Thymus (tissue), 14 donors: ENCODE measurements around the gene ANGEL1. TPM values are rescaled to one million over a fixed set of nuclear protein-coding genes. Genes with fewer than 3 reads are reported as not detected.

ENCODE experiments used
- DNase-seq, 9 donors: peaks; one replicate each; pipeline ENCODE4 v3.0.0-alpha.2; 2013; ENCODE audit warnings: low spot score in 9 of 9, low read depth in 6 of 9, missing footprints in 1 of 9
- H3K27ac ChIP-seq, 2 donors: one replicate each; pipeline ENCODE4 v1.5.1; 2013; ENCODE audit warnings: control low read depth in 1 of 2, low read depth in 1 of 2, low read length in 1 of 2, mild to moderate bottlenecking in 1 of 2, moderate library complexity in 1 of 2
- H3K27me3 ChIP-seq, 2 donors: one replicate each; pipeline ENCODE4 v1.5.1; 2013; ENCODE audit warnings: low read length in 1 of 2; ENCODE audit not compliant: control insufficient read depth in 2 of 2, insufficient read depth in 1 of 2
- H3K36me3 ChIP-seq, 2 donors: one replicate each; pipeline ENCODE4 v1.5.1; 2013; ENCODE audit warnings: low read length in 1 of 2, mild to moderate bottlenecking in 1 of 2, moderate library complexity in 1 of 2; ENCODE audit not compliant: control insufficient read depth in 2 of 2, insufficient read depth in 2 of 2
- H3K4me1 ChIP-seq, 2 donors: one replicate each; pipeline ENCODE4 v1.5.1; 2013; ENCODE audit warnings: low read length in 2 of 2; ENCODE audit not compliant: control insufficient read depth in 2 of 2, insufficient read depth in 2 of 2
- H3K4me3 ChIP-seq, 2 donors: one replicate each; pipeline ENCODE4 v1.5.1; 2013; ENCODE audit warnings: low read length in 2 of 2, control low read depth in 1 of 2, mild to moderate bottlenecking in 1 of 2
- H3K9me3 ChIP-seq, 2 donors: one replicate each; pipeline ENCODE4 v1.5.1; 2013; ENCODE audit warnings: low read length in 1 of 2, mild to moderate bottlenecking in 1 of 2; ENCODE audit not compliant: control insufficient read depth in 2 of 2, insufficient read depth in 1 of 2
- WGBS: extraction: QIAGEN DNeasy Blood & Tissue Kit; methylation state at CpG from one replicate; pipeline ENCODE4 v1.1.7; 2013; 5-methylcytosine and 5-hydroxymethylcytosine counted together
- long read RNA-seq, 10 donors: transcript quantifications; one replicate each; lab custom pipeline, GENCODE V29; 2026
- polyA plus RNA-seq: library from polyadenylated mRNA; stranded (reverse); fragments of 200-250 nt; gene quantifications from one replicate; pipeline ENCODE4 v1.2.3, GENCODE V29; 2013
- total RNA-seq: library from RNA; stranded (reverse); fragments of 120-200 nt; gene quantifications from one replicate; pipeline ENCODE4 v1.2.4, GENCODE V29; 2013
- donor health status: healthy.

Gene ANGEL1
- 4.4 TPM for total RNA-seq
- polyA plus RNA-seq, result 12.2 TPM
- long read RNA-seq, donor 1, result 0 reads
- long read RNA-seq, donor 2, result 0 reads
- long read RNA-seq, donor 3, result 0 reads
- long read RNA-seq, donor 4, result 0 reads
- long read RNA-seq, donor 5, full-length matches to known transcripts, result 4 of 4 reads
- long read RNA-seq, donor 5, partial matches to known transcripts, result 0 of 4 reads
- long read RNA-seq, donor 5, other reads (novel, unspliced or antisense), result 0 of 4 reads
- long read RNA-seq, donor 6, partial matches to known transcripts, result 0 of 1 reads
- long read RNA-seq, donor 6, other reads (novel, unspliced or antisense), result 0 of 1 reads
- long read RNA-seq, donor 7, full-length matches to known transcripts, result 2 of 2 reads
- long read RNA-seq, donor 7, partial matches to known transcripts, result 0 of 2 reads
- long read RNA-seq, donor 7, other reads (novel, unspliced or antisense), result 0 of 2 reads
- long read RNA-seq, donor 8, result 0 reads
- long read RNA-seq, donor 9, full-length matches to known transcripts, result 1 of 1 reads
- long read RNA-seq, donor 9, partial matches to known transcripts, result 0 of 1 reads
- long read RNA-seq, donor 9, other reads (novel, unspliced or antisense), result 0 of 1 reads
- long read RNA-seq, donor 10, partial matches to known transcripts, result 0 of 1 reads
- long read RNA-seq, donor 10, other reads (novel, unspliced or antisense), result 0 of 1 reads

GRCh38 chr14:76812422-76813383 lies at the start of gene ANGEL1:
TSS of gene ANGEL1 (minus strand) at chr14:76812882. CDS start at chr14:76812827, 55 bp downstream.
- Histone ChIP-seq H3K4me1 (peaks cover 5 to 14% of the 10 kb centered on the region in 2 donors), H3K27me3 (peaks cover 0 to 6% of the 10 kb centered on the region in 2 donors), H3K9me3 (no peaks in the 10 kb centered on the region), H3K27ac (peak within 1 kb of the TSS; percentile 55 to 56), H3K4me3 (peak within 1 kb of the TSS; percentile 73 to 75), H3K36me3 (peaks cover 4 to 5% of the 10 kb centered on the region in 2 donors)
- WGBS, result 5% methylated on average over 69 of the region's 69 CpGs
- DNase-seq, result peak; percentile 89 to 99 (median 95)

- Histone ChIP-seq H3K36me3 (no peaks in the 10 kb centered on the region), H3K9me3 (no peaks in the 10 kb centered on the region), H3K4me1 (peaks cover 0 to 11% of the 10 kb centered on the region in 2 donors), H3K27me3 (peaks cover 0 to 7% of the 10 kb centered on the region in 2 donors), H3K4me3 (no peak overlapping the region), H3K27ac (no peak overlapping the region)
- no peak for DNase-seq
- 95% methylated on average over 10 of the region's 10 CpGs for WGBS
These were observed 49.0 kb upstream of the ANGEL1 start for GRCh38 chr14:76861574-76862255.

- peaks cover 0 to 2% of the 10 kb centered on the region in 2 donors for H3K27me3 ChIP-seq
- H3K27ac ChIP-seq, result no peak overlapping the region
- no peaks in the 10 kb centered on the region for H3K36me3 ChIP-seq
- H3K9me3 ChIP-seq, result no peaks in the 10 kb centered on the region
- WGBS, result 91% methylated on average over 1 of the region's 1 CpG
- no peaks in the 10 kb centered on the region for H3K4me1 ChIP-seq
- DNase-seq, result no peak
- no peak overlapping the region for H3K4me3 ChIP-seq
These were observed 44.1 kb upstream of the ANGEL1 start for GRCh38 chr14:76856769-76857168.

GRCh38 chr14:76855066-76855465 lies 42.4 kb upstream of the ANGEL1 start:
- Histone ChIP-seq H3K36me3 (no peaks in the 10 kb centered on the region), H3K4me3 (no peak overlapping the region), H3K27me3 (no peaks in the 10 kb centered on the region), H3K27ac (no peak overlapping the region), H3K9me3 (no peaks in the 10 kb centered on the region), H3K4me1 (no peaks in the 10 kb centered on the region)
- DNase-seq, result no peak
- WGBS, result 98% methylated on average over 2 of the region's 2 CpGs

- DNase-seq, result no peak
- Histone ChIP-seq H3K4me1 (no peaks in the 10 kb centered on the region), H3K9me3 (no peaks in the 10 kb centered on the region), H3K27ac (no peak overlapping the region), H3K27me3 (no peaks in the 10 kb centered on the region), H3K4me3 (no peak overlapping the region), H3K36me3 (no peaks in the 10 kb centered on the region)
- WGBS, result 95% methylated on average over 6 of the region's 6 CpGs
These were observed 36.2 kb upstream of the ANGEL1 start for GRCh38 chr14:76848879-76849278.

GRCh38 chr14:76846331-76847047 lies 33.8 kb upstream of the ANGEL1 start:
- H3K27ac ChIP-seq, result no peak overlapping the region
- no peak overlapping the region for H3K4me3 ChIP-seq
- no peaks in the 10 kb centered on the region for H3K27me3 ChIP-seq
- no peak for DNase-seq
- WGBS, result 76% methylated on average over 7 of the region's 7 CpGs
- no peaks in the 10 kb centered on the region for H3K4me1 ChIP-seq
- no peaks in the 10 kb centered on the region for H3K36me3 ChIP-seq
- H3K9me3 ChIP-seq, result no peaks in the 10 kb centered on the region

GRCh38 chr14:76844223-76844622 lies 31.5 kb upstream of the ANGEL1 start:
- WGBS, result 60% methylated on average over 9 of the region's 9 CpGs
- Histone ChIP-seq H3K4me3 (no peak overlapping the region), H3K4me1 (no peaks in the 10 kb centered on the region), H3K27ac (no peak overlapping the region), H3K36me3 (no peaks in the 10 kb centered on the region), H3K9me3 (no peaks in the 10 kb centered on the region), H3K27me3 (no peaks in the 10 kb centered on the region)
- peak in 2 of 9 donors; percentile 29 to 55 for DNase-seq

GRCh38 chr14:76842414-76842813 lies 29.7 kb upstream of the ANGEL1 start:
- Histone ChIP-seq H3K9me3 (no peaks in the 10 kb centered on the region), H3K27ac (no peak overlapping the region), H3K4me1 (no peaks in the 10 kb centered on the region), H3K27me3 (no peaks in the 10 kb centered on the region), H3K4me3 (no peak overlapping the region), H3K36me3 (no peaks in the 10 kb centered on the region)
- DNase-seq, result no peak
